CD4-positive, alpha-beta T cell treated with Interleukin-4 for 1 hour (primary cell): ENCODE results near the gene CECR2.
"Not testable (repeated sequence)": the region's sequence is repeated elsewhere in the genome, so short reads cannot be mapped to it uniquely, and the experiment has no call there.

ENCODE experiments used
- DNase-seq, 2 donors: peaks; one replicate each; pipeline ENCODE4 v3.0.0-alpha.2; 2020 to 2022

The CECR2 gene

DNA sequence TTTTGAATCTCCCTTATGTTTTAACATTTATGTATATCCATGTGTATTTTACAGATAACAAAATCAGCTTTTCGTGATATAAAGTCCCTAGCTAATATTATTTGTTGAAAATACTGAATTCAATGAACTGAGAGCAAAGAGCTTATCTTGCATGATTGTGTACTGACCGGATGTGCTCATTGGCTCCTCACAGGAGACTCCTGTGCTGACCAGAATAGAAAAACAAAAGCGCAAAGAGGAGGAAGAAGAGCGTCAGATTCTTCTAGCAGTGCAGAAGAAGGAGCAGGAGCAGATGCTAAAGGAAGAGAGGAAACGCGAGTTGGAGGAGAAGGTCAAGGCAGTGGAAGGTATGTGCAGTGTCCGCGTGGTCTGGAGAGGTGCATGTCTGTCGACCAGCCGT, 154.7 kb downstream of the CECR2 start:
- DNase-seq: no peak

DNA sequence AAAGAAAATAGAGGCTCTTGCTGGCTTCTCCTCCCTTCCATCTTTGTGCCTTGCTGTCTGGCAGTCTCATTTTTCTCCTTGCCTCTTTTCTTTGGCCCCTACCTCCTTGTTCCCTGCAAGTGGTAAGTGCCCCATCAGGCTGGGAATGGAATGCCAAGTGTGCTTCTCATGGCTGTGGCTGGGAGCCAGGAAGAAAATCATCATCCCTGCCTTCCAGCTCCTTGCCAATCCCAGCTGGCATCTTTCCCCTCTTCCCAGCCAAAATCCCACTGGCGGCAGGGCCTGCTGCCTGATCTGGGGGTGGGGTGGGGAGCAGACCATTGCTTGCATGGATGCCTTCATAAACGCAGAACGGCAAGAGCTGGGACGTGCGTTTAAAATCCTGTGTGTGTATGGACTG, 167.0 kb downstream of the CECR2 start:
- DNase-seq: no peak

DNA sequence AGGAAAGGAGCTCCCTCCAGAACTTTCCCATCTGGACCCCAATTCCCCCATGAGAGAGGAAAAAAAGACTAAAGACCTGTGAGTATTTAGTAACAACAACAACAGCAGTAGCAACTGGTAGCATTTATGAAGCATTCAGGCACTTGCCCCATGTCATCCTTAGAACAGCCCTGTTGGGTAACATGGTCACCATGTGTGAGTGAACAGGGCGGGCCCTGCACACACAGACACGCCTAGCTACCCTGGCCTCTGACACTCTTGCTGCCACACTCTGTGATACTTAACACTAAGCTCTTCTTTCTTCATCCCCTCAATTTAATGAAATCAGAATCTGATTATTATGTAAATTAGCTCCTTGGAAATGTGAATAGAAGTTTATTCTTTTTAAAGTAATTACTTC, 167.9 kb downstream of the CECR2 start:
- DNase-seq: no peak

DNA sequence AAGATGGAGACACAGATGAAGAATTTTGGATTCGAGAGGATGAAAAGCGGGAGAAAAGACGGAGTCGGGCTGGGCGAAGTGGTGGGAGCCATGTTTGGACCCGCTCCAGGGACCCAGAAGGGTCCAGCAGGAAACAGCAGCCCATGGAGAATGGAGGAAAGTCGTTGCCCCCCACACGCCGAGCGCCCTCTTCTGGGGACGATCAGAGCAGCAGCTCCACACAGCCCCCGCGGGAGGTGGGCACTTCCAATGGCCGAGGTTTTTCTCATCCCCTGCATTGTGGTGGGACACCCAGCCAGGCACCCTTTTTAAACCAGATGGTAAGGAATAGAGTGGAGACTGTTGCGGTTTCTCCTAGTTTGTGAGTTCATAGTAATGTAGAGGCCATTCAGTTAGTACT, 171.2 kb downstream of the CECR2 start:
- no peak for DNase-seq

DNA sequence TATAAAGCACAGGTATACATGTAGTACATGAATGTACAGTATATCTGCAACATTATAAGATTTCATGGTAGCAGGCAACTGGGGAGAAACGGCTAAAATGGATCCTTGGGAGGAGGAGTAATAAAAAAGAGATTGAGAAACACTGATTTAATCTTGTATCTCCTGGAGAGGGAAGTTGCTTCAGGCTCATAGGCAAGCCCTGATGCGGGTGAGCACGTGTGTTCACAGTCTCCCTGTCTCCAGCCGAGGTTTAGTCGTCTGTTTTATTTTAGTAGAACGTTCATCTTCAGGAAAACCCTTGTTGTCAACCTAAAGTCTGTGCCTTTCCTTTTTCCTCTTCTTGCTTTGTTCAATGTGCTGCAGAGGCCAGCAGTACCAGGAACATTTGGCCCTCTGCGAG, 172.2 kb downstream of the CECR2 start:
- DNase-seq: no peak

DNA sequence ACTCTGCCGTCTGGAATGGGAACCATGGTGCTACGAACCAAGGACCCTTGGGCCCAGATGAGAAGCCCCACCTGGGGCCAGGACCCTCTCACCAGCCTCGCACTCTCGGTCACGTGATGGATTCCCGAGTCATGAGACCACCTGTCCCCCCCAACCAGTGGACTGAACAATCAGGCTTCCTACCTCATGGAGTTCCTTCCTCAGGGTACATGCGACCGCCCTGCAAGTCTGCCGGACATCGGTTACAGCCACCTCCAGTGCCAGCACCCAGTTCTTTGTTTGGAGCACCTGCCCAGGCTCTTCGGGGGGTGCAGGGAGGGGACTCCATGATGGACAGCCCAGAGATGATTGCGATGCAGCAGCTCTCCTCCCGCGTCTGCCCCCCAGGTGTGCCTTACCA, 173.2 kb downstream of the CECR2 start:
- no peak for DNase-seq

DNA sequence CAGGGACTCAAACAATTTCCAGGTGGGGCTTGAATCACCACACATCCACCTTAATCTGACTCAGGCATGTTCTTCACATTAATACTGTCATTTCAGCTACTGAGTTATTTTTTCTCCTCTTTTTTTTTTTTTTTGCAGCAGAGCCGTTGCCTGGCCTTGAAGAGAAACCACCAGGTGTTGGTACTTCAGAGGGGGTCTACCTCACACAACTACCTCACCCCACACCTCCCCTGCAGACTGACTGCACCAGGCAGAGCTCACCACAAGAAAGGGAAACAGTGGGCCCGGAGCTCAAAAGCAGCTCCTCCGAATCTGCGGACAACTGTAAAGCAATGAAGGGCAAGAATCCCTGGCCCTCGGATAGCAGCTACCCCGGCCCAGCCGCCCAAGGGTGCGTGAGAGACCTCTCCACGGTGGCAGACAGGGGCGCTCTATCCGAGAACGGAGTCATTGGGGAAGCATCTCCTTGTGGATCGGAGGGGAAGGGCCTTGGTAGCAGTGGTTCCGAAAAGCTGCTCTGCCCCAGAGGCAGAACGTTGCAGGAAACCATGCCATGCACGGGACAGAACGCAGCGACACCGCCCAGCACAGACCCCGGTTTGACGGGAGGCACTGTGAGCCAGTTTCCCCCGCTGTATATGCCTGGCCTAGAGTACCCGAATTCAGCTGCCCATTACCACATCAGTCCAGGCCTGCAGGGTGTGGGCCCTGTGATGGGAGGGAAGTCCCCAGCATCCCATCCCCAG, 178.9 kb downstream of the CECR2 start:
- DNase-seq: no peak

DNA sequence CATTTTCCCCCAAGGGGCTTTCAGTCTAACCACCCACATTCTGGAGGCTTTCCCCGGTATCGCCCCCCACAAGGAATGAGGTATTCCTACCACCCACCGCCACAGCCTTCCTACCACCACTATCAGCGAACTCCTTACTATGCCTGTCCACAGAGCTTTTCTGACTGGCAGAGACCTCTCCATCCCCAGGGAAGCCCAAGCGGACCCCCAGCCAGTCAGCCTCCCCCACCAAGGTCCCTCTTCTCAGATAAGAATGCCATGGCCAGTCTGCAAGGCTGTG, 179.4 kb downstream of the CECR2 start:
- no peak for DNase-seq

DNA sequence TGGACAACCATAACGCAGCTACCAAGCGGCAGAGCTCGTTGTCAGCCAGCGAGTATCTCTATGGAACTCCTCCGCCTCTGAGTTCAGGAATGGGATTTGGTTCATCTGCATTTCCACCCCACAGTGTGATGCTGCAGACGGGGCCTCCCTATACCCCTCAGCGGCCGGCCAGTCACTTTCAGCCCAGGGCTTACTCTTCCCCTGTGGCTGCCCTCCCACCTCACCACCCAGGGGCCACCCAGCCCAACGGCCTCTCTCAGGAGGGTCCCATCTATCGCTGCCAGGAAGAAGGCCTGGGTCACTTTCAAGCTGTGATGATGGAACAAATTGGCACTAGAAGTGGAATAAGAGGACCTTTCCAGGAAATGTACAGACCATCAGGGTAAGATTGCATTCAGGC, 179.9 kb downstream of the CECR2 start:
- no peak for DNase-seq

DNA sequence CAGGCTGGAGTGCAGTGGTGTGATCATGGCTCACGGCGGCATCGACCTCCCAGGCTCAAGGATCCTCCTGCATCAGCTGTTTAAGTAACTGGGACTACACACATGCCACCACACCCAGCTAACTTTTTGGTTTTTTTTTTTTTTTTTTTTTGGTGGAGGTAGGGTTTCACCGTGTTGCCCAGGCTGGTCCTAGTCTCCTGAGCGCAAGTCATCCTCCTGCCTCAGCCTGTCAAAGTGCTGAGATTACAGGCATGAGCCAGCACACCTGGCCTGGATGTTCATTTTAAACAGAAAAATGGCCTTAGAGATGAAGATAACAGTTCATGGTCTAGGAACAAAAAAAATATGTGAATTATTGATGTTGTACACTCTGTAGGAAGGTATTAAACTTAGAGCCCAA, 180.4 kb downstream of the CECR2 start:
- DNase-seq: no peak

DNA sequence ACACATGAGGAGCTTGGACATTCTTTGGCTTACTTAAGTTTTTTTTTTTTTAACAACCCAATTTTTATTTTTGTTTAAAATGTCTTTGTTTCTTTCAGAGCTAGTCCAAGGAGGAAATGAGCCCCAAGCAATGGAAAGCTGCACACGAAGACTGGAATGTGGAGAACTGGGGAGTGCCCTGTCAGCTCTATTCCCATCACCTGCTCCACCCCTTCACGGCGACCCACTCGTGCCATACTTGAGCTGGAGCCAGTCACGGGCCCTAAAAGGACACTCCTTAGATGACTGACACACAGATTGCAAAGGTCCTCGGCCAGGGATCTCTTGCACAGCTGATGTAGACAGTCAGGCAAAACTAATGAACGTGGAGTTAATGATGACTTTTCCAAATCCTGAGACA, 183.5 kb downstream of the CECR2 start:
- DNase-seq: no peak

DNA sequence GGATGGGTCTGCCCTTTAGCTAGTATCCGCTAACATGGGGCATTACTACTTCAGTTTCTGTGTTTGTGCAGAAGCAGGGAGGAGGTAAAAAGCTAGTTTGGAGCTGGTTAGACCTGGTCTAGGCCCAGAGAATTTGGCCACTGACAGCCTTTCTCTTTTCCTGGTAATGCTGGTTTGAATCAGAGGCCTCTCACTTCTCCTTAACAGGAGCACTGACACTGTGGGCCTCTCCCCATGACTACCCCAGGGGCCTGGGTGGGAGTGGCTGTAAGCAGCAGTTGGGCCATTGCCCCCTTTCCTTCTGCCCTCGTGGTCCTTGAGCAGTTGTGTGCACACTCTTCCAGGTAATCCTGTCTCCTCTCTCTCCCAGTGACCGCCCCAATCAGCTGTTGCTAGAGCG, 185.6 kb downstream of the CECR2 start:
- no peak for DNase-seq

DNA sequence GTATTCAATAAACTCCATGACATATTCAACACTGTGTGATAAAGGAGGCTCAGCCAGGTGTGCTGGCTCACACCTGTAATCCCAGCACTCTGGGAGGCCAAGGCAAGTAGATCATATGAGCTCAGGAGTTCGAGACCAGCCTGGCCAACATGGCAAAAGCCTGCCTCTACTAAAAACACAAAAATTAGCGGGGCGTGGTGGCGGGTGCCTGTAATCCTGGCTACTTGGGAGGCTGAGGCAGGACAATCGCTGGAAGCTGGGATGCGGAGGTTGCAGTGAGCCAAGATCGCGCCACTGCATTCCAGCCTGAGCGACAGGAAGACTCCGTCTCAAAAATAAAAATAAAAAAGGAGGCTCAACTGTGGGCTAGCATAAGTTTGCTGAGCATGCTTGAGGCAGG, 189.9 kb downstream of the CECR2 start:
- no peak for DNase-seq

DNA sequence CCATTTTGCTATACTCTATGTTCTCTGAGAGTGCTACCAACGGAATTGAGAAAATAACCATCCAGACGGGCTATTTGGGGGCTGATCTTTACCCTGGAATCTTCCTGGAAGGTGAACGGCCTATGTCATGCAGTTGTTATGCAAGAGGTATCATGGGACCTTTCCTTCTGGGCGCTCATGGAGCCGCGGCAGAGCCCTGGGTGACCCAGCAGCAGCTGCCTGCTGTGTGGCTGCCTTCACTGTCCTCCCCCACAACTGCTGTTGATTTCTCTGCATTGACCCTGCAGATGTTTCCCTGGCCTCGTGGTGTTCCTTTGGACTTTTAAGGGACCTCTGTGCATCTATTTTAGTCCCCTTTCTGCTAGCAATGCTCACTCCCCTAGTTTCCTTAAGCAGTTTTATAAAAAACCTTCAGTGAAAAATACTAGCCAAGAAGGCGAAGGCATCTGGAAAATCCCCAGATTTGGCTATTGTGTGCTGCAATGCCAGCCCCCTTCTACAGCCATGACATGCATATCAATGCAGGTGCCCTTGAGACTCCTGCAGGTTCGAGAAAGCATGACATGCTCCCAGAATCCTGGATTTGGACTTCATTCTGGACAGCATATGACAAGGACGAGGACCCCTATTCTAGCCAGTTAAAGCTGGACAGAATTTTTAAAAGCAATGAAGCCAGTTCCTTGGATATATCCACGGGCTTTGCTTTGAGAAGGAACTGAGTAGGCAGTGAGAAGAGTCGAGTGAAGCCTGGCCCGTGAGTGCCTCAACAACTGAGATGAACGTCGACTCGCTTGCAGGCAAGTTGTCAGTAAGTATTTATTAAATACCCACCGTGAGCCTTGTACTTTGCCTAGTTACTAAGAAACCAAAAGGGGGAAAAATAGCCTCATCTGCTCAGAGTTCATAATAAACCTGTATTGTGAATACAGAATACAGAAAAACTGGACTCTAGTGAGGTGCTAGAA, 193.9 kb downstream of the CECR2 start, which contains the start of gene SLC25A18:
SLC25A18 (plus strand) TSS at position 593 of the 965 bp plus-strand sequence. CDS start 16,447 bp downstream, outside the sequence.
- DNase-seq: no peak

DNA sequence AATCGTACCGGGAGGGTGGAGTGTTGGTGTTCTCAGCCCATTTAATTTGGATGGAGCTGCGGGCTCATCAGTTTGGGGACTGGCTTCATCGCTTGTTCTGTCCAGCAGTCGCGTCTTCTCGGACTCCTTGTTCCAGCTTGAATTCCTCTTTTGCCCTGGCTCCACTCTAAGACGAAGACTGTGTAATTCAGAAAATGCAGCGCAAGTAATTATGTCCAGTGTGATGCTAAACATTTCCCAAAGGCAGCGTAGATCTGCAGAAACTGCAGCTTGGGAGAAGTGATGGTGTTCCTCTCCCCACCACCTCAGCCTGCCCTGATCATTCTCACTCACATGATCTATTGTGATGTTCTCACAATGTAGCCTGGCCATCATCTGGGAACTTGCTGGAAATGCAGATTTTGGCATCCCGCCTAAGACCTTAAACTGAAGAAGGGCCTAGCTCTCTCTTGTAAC, 194.7 kb downstream of the CECR2 start:
- no peak for DNase-seq

DNA sequence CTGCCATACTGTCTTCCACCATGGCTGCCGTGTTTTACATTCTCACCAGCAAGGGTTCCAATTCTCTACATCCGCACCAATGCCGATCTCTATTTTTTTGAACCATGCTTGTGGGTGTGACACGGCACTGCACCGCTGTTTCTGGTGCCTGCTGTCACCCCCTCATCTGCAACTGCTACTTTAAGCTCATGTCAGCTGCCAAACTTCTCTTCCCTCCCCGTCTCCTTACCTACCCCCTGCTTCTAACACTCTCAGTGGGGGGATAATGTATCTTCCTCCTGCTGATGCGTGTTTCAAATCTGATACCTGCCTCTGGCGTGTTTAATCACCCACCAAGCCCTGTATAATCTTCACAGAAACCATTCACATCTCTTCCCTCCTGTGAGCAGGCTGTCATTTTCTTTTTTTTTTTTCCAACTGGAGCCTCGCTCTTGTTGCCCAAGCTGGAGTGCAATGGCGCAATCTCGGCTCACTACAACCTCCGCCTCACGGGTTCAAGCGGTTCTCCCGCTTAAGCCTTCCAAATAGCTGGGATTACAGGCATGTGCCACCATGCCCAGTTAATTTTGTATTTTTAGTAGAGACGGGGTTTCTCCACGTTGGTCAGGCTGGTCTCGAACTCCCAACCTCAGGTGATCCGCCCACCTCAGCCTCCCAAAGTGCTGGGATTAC, 196.9 kb downstream of the CECR2 start:
- DNase-seq: not testable (repeated sequence)

DNA sequence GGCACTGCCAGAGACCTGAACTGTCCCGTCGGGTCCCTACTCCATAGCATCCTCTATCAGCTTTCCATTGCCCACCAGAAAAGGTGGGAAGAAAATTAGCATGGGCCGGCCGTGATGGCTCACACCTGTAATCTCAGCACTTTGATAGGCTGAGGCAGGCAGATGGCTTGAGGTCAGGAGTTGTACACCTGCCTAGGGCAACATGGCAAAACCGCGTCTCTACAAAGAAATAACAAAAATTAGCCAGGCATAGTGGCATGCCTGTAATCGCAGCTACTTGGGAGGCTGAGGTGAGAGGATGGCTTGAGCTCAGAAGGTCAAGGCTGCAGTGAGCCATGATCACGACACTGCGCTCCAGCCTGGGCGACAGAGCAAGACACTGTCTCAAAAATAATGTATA, 197.5 kb downstream of the CECR2 start:
- DNase-seq: no peak

DNA sequence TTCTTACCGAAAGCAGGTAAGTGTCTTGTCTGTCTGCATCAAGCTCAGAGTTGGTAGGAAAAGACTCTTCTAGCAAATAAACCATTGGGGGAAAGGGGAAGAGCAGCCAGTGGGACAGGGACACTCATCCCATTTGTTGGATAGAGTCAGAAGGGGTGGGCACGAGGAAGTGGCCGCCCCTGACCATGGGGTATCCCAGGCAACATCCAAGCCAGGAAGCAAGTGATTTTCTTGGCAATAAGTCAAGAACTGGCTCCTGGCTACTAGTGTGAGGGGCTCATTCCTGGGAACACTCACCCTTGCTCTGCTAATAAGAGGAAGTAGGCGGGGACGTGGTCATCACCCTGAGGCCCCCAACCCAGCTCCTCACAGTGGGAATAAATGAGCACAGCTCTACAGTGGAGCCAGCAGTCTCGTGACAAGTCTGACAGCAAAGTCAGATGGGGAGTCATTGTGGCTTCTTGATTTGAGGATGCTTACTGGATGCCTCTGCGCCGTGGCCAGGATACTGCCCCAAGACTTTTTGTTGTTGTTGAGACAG, 200.8 kb downstream of the CECR2 start:
- DNase-seq: no peak

DNA sequence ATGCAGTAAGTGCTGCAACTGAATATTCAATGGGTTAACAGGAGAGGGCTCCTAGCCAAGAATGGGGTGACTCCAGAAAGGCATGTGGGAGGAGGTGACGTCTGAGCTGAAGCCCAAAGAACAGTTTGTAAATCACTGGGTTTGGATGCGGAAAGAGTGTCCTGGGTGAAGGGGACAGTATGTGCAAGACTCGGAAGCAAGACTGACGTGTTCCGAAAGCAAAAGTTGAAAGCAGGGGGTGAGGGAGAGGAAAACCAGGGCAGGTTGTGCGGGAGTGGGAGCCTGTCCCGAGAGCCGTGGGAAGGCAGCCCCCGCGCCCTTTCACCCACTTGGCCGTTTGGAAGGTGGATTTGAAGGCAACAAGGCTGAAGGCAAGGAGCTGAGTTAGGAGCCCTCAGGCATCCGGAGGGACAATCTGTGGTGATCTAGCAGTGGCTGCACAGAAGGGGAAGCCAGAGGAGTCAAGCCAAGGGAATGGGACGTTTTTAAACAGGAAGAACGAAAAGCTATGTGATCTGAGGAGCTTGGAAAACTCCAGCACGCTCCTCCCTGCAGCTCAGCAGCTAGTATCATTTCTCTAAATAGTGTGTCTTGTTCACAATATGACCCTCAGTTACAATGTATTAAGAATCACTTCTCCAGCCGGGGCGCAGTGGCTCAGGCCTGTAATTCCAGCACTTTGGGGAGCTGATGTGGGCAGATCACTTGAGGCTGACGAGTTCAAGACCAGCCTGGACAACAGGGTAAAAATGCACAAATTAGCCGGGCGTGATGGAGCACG, 201.8 kb downstream of the CECR2 start:
- no peak for DNase-seq

DNA sequence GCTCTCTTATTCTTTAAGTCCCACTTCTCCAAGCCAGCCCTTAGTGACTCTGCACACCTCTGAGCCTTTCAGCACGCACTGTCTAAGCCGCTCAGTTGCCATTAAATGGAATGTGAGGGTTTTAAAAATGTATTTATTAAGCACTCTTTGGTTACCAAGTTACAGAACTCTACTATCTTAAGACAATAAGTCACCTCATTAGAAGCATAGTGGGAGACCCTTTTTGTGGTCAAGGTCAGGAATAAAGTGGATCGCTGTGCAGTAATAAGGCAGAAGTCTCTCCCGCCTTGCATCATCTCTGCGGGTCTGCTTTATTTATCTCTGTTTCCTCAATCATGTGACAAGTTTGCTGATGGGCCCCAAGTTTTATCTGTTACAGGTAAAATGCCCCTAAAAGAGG, 205.9 kb downstream of the CECR2 start:
- DNase-seq: no peak

DNA sequence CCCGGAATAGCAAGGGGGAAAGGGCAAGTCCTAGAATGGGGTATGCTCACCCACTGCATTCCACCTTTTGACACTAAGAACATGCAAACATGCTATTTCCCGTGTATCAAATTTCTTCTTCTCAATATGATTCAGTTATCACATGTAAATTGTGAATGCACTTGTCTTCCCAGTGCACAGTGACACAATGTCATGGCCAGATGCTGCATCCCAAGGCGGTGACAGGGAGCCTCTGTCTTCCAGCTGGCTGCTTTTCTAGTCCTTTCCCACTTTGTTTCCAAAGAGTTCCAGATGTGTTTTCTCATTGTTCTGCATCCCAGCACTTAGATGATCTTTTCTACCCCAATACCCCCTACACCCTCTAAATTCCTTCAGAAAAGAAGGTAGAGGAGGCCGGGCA, 206.4 kb downstream of the CECR2 start:
- no peak for DNase-seq

DNA sequence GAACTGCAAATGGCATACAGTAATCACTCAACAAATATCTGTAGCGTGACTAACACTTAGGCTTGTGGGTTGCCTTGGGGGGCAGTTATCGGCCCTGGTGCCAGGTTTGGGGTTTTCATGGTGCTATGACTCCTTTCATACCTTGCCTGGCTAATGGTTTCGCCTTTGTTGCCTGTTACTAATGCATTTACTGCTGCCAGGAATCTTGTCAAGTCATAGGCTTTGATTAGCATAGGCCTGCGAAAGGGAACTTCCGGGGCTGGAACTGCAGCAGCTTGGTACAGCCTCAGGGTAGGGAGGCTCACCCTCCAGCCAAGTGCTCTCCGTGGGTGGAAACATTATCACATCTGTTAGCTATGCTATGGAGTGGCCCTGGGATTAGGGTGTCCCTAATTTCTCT, 207.2 kb downstream of the CECR2 start:
- no peak for DNase-seq
